Stimulated activated effector memory CD8-positive, alpha-beta T cell treated with anti-CD3 and anti-CD28 coated beads, Interleukin-12 subunit alpha, Interleukin-12 subunit beta, amount 100 ng/mL, for 72 hours (primary cell): ENCODE data around the gene ADAMTS12.
"Not testable (repeated sequence)": the region's sequence is repeated elsewhere in the genome, so short reads cannot be mapped to it uniquely, and the experiment has no call there.

Experiments
- ATAC-seq: fragments of 150-1000 bp; cut with Tn5 transposase; 2 replicates; pipeline ENCODE4 v1.10.0; 2021
- DNase-seq, 2 donors: peaks; one replicate each; pipeline ENCODE4 v3.0.0; 2021 to 2022; ENCODE audit warnings: low spot score in 2 of 2
- H3K27ac Mint-ChIP-seq: one replicate; pipeline ENCODE4 v1.8.0; 2022; ENCODE audit warnings: mild to moderate bottlenecking, mixed read lengths
- H3K36me3 Mint-ChIP-seq: one replicate; pipeline ENCODE4 v1.8.0; 2022; ENCODE audit warnings: mild to moderate bottlenecking, mixed read lengths
- H3K4me1 Mint-ChIP-seq: one replicate; pipeline ENCODE4 v1.8.0; 2022; ENCODE audit warnings: mixed read lengths
- H3K4me3 Mint-ChIP-seq: one replicate; pipeline ENCODE4 v1.8.0; 2022; ENCODE audit warnings: mild to moderate bottlenecking, mixed read lengths
- H3K9me3 Mint-ChIP-seq: one replicate; pipeline ENCODE4 v1.8.0; 2022; ENCODE audit warnings: mixed read lengths

ADAMTS12 gene

GRCh38 chr5:33582417-33582816 is 309.4 kb downstream of the ADAMTS12 start:
- Mint-ChIP-seq H3K27ac (no peak overlapping the region), H3K4me1 (no peaks in the 10 kb centered on the region), H3K9me3 (no peaks in the 10 kb centered on the region), H3K36me3 (no peaks in the 10 kb centered on the region), H3K4me3 (no peak overlapping the region)
- DNase-seq: no peak
- no peak for ATAC-seq

DNA sequence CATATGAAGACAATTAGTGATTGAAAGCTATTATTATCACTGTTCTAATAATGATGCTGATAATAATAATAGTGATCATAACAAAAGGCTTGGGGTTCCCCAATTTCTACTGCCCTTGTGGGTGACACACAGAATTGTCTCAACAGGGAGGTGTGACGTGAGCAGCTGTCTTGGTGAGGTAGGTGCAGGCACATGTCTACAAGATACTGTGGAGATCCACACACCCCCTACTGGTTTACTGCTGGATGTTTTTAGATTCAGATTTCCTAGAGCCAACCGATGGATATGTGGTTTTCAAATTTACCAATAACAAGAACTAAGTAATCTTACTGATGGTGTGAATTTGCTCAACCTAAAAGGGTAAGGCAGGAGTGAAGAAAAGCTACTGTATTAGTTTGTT is 312.0 kb downstream of the ADAMTS12 start:
- no peak for DNase-seq
- Mint-ChIP-seq H3K4me1 (no peaks in the 10 kb centered on the region), H3K36me3 (no peaks in the 10 kb centered on the region), H3K4me3 (no peak overlapping the region), H3K27ac (no peak overlapping the region), H3K9me3 (no peaks in the 10 kb centered on the region)
- ATAC-seq: no peak

GRCh38 chr5:33579152-33579551 is 312.6 kb downstream of the ADAMTS12 start:
- Mint-ChIP-seq H3K9me3 (no peaks in the 10 kb centered on the region), H3K4me3 (no peak overlapping the region), H3K36me3 (no peaks in the 10 kb centered on the region), H3K27ac (no peak overlapping the region), H3K4me1 (no peaks in the 10 kb centered on the region)
- no peak for DNase-seq
- ATAC-seq: no peak

DNA sequence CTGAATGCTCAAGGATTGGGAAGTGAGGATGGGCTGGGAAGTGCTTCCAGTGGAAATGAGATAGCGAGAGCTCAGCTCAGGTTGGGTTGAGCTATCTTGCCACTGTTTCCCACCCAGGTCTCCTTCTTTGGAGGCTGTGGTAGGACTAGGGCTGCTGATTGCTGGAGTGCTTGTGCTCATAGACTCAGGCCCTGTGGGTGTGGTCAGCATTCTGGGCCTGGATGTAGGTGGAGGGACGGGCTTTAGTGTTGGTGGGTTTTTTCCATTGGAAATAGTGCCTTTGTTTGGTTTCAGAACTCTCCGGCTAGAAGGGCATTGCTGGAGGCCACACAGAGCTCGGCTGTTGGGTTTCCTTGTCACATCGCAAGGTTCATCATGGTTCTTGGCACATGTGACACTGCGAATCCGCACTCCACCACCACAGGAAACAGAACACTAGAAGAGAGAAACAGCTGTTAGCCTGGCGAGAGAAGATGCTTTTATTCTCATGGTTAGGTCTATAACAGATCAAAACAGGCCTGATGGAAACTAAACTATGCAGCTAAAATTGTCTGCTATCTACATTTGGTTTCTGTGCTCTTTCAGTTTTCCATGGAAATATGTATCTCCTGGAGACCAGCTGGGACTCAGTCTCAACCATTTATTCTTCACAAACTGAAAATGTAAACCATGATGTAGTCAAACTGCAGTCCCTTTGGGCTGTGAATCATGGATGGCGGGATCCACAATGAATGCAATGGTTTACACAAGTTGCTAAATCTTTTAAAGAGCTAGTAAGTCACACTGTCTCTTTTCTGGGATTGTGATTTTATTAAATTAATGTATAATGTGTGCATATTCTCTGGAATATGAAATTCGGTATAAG is 314.8 kb downstream of the ADAMTS12 start:
- no peak overlapping the region for H3K27ac Mint-ChIP-seq
- no peak overlapping the region for H3K4me3 Mint-ChIP-seq
- no peaks in the 10 kb centered on the region for H3K4me1 Mint-ChIP-seq
- DNase-seq (no peak), ATAC-seq (no peak)
- H3K36me3 Mint-ChIP-seq: no peaks in the 10 kb centered on the region
- no peaks in the 10 kb centered on the region for H3K9me3 Mint-ChIP-seq

DNA sequence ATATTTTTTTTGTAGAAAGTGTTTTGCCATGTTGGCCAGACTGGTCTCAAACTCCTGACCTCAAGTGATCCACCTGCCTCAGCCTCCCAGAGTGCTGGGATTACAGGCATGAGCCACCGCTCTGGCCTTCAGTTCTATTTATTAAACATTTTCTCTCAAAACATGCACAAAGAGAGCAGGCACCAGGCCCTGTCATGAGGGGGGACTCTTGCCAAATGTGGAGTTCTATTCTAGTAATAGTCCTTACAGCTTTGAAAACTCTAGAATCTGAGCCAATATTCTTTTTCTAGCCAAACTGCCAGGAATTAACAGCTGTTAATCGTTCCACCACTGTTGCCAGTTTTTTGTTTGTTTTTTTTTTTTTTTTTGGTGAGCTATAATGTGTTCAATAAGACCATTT is 326.5 kb downstream of the ADAMTS12 start:
- H3K9me3 Mint-ChIP-seq: no peaks in the 10 kb centered on the region
- H3K36me3 Mint-ChIP-seq: no peaks in the 10 kb centered on the region
- H3K4me3 Mint-ChIP-seq: no peak overlapping the region
- H3K4me1 Mint-ChIP-seq: no peaks in the 10 kb centered on the region
- ATAC-seq: no peak
- DNase-seq: no peak
- H3K27ac Mint-ChIP-seq: no peak overlapping the region

- no peaks in the 10 kb centered on the region for H3K4me1 Mint-ChIP-seq
- no peaks in the 10 kb centered on the region for H3K9me3 Mint-ChIP-seq
- H3K27ac Mint-ChIP-seq: no peak overlapping the region
- DNase-seq (no peak), ATAC-seq (no peak)
- H3K4me3 Mint-ChIP-seq: no peak overlapping the region
- no peaks in the 10 kb centered on the region for H3K36me3 Mint-ChIP-seq
Measured at GRCh38 chr5:33563983-33564908, 327.5 kb downstream of the ADAMTS12 start.

DNA sequence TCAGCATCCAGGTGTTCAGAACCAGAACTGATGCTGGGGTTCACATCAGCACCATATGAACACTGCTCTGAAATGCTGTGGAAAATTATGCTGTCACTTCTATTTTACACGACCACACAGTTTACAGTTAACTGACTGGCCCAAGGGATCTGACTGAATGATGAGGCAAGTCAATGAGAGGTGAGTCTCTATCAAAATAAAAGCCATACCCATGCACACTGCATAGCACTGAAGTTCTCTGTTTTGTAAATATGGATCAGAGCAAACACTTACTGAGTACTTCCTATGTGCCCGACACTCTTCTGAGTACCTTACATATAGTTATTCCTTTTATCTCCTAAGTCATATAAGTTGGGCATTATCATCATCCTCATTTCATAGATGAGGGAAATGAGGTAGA is 328.3 kb downstream of the ADAMTS12 start:
- Mint-ChIP-seq H3K4me3 (no peak overlapping the region), H3K4me1 (no peaks in the 10 kb centered on the region), H3K27ac (no peak overlapping the region), H3K9me3 (no peaks in the 10 kb centered on the region), H3K36me3 (no peaks in the 10 kb centered on the region)
- ATAC-seq (no peak), DNase-seq (no peak)

GRCh38 chr5:33558489-33558888 is 333.3 kb downstream of the ADAMTS12 start:
- Mint-ChIP-seq H3K27ac (no peak overlapping the region), H3K4me3 (no peak overlapping the region), H3K9me3 (no peaks in the 10 kb centered on the region), H3K36me3 (no peaks in the 10 kb centered on the region), H3K4me1 (no peaks in the 10 kb centered on the region)
- DNase-seq: no peak
- ATAC-seq: no peak

- DNase-seq (no peak), ATAC-seq (no peak)
- no peaks in the 10 kb centered on the region for H3K4me1 Mint-ChIP-seq
- H3K36me3 Mint-ChIP-seq: no peaks in the 10 kb centered on the region
- no peak overlapping the region for H3K4me3 Mint-ChIP-seq
- no peaks in the 10 kb centered on the region for H3K9me3 Mint-ChIP-seq
- H3K27ac Mint-ChIP-seq: no peak overlapping the region
Measured at GRCh38 chr5:33557605-33558004, 334.2 kb downstream of the ADAMTS12 start.

DNA sequence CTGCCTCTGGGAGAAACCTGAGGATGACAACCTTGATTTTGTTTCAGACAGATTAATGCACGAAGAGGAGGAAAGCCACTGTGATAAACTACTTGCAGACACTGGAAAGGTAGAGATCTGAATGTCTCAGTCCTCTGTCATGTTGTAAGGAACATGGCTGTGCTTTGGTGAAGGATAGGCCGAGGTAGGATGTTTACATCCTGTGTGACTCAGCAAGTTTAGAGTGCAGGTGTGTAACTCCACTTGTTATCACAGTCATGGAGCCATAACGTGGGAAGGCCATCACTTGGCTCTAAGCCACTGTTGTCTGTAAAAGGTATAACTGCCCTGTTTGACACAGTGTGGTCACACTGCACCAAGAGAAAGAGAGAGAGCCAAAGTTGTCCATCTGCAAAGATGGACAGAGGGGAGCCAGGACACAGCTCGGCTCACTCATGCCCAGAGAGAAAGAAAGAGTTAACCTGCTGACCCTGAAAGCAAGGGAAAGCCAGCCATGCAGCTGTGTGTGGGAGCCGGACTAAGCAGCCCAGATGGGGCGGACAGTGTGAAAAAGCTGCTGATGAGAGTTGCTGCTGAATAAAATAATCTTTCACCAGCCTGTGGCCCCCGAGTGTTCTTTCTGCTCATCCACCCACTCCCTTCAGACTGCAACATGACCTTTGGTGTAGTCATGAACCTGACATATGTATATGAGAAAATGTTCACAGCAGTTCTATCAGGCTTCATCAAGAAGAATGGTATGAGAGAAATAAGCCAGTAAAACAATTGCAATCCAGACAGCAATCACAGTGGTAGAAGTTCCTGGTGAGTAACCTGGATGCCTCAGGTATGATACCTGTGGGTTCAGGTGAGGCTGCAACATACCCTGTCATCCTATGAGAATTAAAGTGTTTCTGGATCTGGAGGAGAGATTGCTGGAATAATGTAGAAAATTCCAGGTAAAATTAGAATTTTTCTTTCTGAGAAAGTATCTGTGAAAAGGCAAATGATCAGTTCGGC is 335.2 kb downstream of the ADAMTS12 start:
- Mint-ChIP-seq H3K9me3 (no peaks in the 10 kb centered on the region), H3K36me3 (no peaks in the 10 kb centered on the region), H3K27ac (no peak overlapping the region), H3K4me1 (no peaks in the 10 kb centered on the region), H3K4me3 (no peak overlapping the region)
- ATAC-seq (peak; percentile 19), DNase-seq (no peak)

DNA sequence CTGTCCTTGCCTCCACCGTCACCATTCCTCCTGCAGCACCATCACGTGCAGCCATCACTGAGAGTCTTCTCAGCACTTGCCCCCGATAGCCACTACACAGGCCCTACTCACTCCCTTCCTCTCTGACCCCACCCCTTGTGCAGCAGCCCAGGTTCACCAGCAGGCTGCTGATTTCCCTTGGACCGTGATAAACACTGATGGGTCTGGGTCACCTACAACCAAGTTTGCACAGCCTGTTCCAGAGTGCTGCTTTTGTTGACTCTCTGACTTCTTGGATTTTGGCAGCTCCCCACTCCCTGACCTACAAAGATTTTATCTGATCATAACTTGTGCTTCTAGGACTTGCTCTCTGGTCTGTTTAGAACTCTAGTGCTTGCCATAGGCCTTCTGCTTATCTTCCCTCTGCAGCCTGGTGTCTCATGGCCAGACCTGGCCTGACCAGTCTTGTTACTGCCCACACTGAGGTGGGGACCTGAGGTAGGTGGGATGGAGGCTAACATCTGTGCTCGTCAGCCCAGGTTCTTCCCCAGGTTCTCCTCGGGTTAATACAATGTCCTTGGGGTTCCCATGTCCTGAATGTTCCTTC is 341.7 kb downstream of the ADAMTS12 start:
- H3K4me1 Mint-ChIP-seq: no peaks in the 10 kb centered on the region
- DNase-seq (no peak), ATAC-seq (peak; percentile 31)
- no peak overlapping the region for H3K27ac Mint-ChIP-seq
- H3K9me3 Mint-ChIP-seq: no peaks in the 10 kb centered on the region
- H3K36me3 Mint-ChIP-seq: no peaks in the 10 kb centered on the region
- H3K4me3 Mint-ChIP-seq: no peak overlapping the region

DNA sequence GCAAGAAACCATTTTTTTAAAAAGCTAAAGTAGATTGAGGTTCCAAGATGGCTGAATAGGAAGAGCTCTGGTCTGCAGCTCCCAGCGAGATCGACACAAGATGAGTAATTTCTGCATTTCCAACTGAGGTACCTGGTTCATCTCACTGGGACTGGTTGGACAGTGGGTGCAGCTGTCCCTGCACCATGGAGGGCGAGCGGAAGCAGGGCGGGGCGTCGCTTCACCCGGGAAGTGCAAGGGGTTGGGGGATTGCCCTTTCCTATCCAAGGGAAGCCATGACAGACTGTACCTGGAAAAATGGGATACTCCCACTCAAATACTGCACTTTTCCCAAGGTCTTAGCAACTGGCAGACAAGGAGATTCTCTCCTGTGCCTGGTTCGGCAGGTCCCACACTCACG is 352.0 kb downstream of the ADAMTS12 start:
- H3K27ac Mint-ChIP-seq, H3K4me1 Mint-ChIP-seq, ATAC-seq, H3K4me3 Mint-ChIP-seq, H3K36me3 Mint-ChIP-seq, H3K9me3 Mint-ChIP-seq, DNase-seq: not testable (repeated sequence)

DNA sequence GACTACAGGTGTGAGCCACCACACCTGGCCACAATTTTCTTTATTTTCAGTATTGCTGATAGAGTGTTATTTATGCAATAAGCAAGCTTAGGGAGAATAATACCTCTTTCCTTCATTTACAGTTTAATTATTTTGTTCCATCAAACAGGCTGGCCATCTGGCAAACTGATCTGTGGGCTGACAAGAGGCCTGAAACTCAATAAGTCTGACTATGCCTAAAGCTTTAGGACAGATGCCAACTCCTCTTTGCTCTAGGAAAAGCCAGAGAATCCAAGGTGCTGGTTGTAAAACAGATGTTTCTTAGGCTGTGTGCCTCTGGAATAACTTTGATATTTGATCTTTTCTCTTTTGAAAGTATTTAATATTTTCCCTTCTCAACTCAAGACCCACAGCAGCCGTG is 352.6 kb downstream of the ADAMTS12 start:
- ATAC-seq: no peak
- peaks cover 3% of the 10 kb centered on the region for H3K9me3 Mint-ChIP-seq
- no peak overlapping the region for H3K4me3 Mint-ChIP-seq
- H3K4me1 Mint-ChIP-seq: no peaks in the 10 kb centered on the region
- DNase-seq: no peak
- H3K36me3 Mint-ChIP-seq: no peaks in the 10 kb centered on the region
- H3K27ac Mint-ChIP-seq: no peak overlapping the region

GRCh38 chr5:33538201-33538600 is 353.6 kb downstream of the ADAMTS12 start:
- DNase-seq (no peak), ATAC-seq (no peak)
- H3K27ac Mint-ChIP-seq: no peak overlapping the region
- H3K4me1 Mint-ChIP-seq: no peaks in the 10 kb centered on the region
- peaks cover 3% of the 10 kb centered on the region for H3K9me3 Mint-ChIP-seq
- H3K36me3 Mint-ChIP-seq: no peaks in the 10 kb centered on the region
- H3K4me3 Mint-ChIP-seq: no peak overlapping the region
